Hepatocyte (in vitro differentiated cells): Measurements from ENCODE around the gene ENOX1. TPM values are rescaled to one million over a fixed set of nuclear protein-coding genes. Genes with fewer than 3 reads are reported as not detected.

Experiments
- DNase-seq: peaks from one replicate; pipeline ENCODE4 v3.0.0-alpha.2; 2016; ENCODE audit warnings: low spot score
- H2AFZ ChIP-seq: fragments of 200-600 bp; sonication (generic); 2 replicates; pipeline ENCODE4 v1.6.0; 2016; ENCODE audit warnings: antibody characterized with exemption, mild to moderate bottlenecking
- H3K27ac ChIP-seq: fragments of 200-600 bp; sonication (generic); 2 replicates; pipeline ENCODE4 v1.5.1; 2016; ENCODE audit warnings: mild to moderate bottlenecking
- H3K27me3 ChIP-seq: fragments of 200-600 bp; sonication (generic); 2 replicates; pipeline ENCODE4 v1.6.1; 2016
- H3K36me3 ChIP-seq: fragments of 200-600 bp; sonication (generic); replicated peaks from 2 replicates; pipeline ENCODE4 v1.5.1; 2016; ENCODE audit warnings: low read depth; ENCODE audit not compliant: insufficient read depth
- H3K4me1 ChIP-seq: fragments of 200-600 bp; sonication (generic); 2 replicates; pipeline ENCODE4 v1.5.1; 2016; ENCODE audit warnings: mild to moderate bottlenecking, moderate library complexity; ENCODE audit not compliant: insufficient read depth
- H3K4me2 ChIP-seq: fragments of 200-600 bp; sonication (generic); 2 replicates; pipeline ENCODE4 v1.6.0; 2016
- H3K4me3 ChIP-seq: fragments of 200-600 bp; sonication (generic); 2 replicates; pipeline ENCODE4 v1.5.1; 2016; ENCODE audit warnings: mild to moderate bottlenecking
- H3K79me2 ChIP-seq: fragments of 200-600 bp; sonication (generic); 2 replicates; pipeline ENCODE4 v1.6.0; 2017; ENCODE audit warnings: mild to moderate bottlenecking
- H3K9me2 ChIP-seq: fragments of 200-600 bp; sonication (generic); replicated peaks from 2 replicates; pipeline ENCODE4 v1.6.0; 2017; ENCODE audit warnings: mild to moderate bottlenecking; ENCODE audit not compliant: insufficient read depth
- H3K9me3 ChIP-seq: fragments of 200-600 bp; sonication (generic); 2 replicates; pipeline ENCODE4 v1.5.1; 2016; ENCODE audit warnings: low read depth, mild to moderate bottlenecking
- H4K20me1 ChIP-seq: fragments of 200-600 bp; sonication (generic); 2 replicates; pipeline ENCODE4 v1.6.0; 2016; ENCODE audit warnings: mild to moderate bottlenecking; ENCODE audit not compliant: insufficient read depth, poor library complexity, severe bottlenecking
- CTCF ChIP-seq: fragments of 200-600 bp; sonication (generic); IDR thresholded peaks from 2 replicates; pipeline ENCODE4 v1.5.1; 2016; ENCODE audit warnings: antibody characterized with exemption, mild to moderate bottlenecking; ENCODE audit not compliant: poor library complexity
- EZH2 ChIP-seq: fragments of 200-600 bp; sonication (generic); IDR thresholded peaks from 2 replicates; pipeline ENCODE4 v1.6.1; 2016; ENCODE audit warnings: antibody characterized with exemption, mild to moderate bottlenecking, borderline replicate concordance
- EZH2phosphoT487 ChIP-seq: fragments of 200-600 bp; sonication (generic); IDR thresholded peaks from one replicate; pipeline ENCODE4 v1.6.1; 2018; ENCODE audit warnings: antibody characterized with exemption, mild to moderate bottlenecking, low read depth, moderate library complexity; ENCODE audit not compliant: unreplicated experiment, severe bottlenecking
- WGBS: methylation state at CpG from one replicate; pipeline ENCODE4 v1.1.6; 2016; ENCODE audit warnings: low lambda C conversion rate; ENCODE audit errors: missing lambda C conversion rate; 5-methylcytosine and 5-hydroxymethylcytosine counted together
- polyA plus RNA-seq: library from polyadenylated mRNA; unstranded; fragments of >200 nt; fragmentation: Nextera tagmentation; extraction: Ambion mirVana; gene quantifications from 2 replicates; pipeline ENCODE4 v1.2.1, GENCODE V29; 2016
- total RNA-seq: library from RNA; depleted of rRNA; stranded (reverse); fragments of >200 nt; gene quantifications from 2 replicates; pipeline ENCODE4 v1.2.3, GENCODE V29; 2014

ENOX1 gene
- total and polyA plus RNA-seq, 2 experiments from 2014 or later, result 2.4 to 4.0 TPM

- no peaks in the 10 kb centered on the region for H3K79me2 ChIP-seq
- no peaks in the 10 kb centered on the region for H3K36me3 ChIP-seq
- WGBS, result 62% methylated on average over 2 of the region's 2 CpGs
- H4K20me1 ChIP-seq, result no peaks in the 10 kb centered on the region
- H3K4me2 ChIP-seq, result no peak overlapping the region
- H3K4me3 ChIP-seq, result no peak overlapping the region
- no peaks in the 10 kb centered on the region for H3K9me3 ChIP-seq
- TF ChIP-seq EZH2, result no peak
- TF ChIP-seq EZH2phosphoT487, result no peak
- TF ChIP-seq CTCF, result no peak
- H3K27ac ChIP-seq, result no peak overlapping the region
- DNase-seq, result no peak
- H3K9me2 ChIP-seq, result no peaks in the 10 kb centered on the region
- peaks cover 12% of the 10 kb centered on the region for H3K4me1 ChIP-seq
- no peak overlapping the region for H2AFZ ChIP-seq
- H3K27me3 ChIP-seq, result no peaks in the 10 kb centered on the region
Observed at GRCh38 chr13:43298816-43299215, 488.0 kb downstream of the ENOX1 start.

GRCh38 chr13:43297967-43298678, 488.6 kb downstream of the ENOX1 start:
- Histone ChIP-seq H3K9me2 (no peaks in the 10 kb centered on the region), H3K79me2 (no peaks in the 10 kb centered on the region), H3K4me1 (peaks cover 9% of the 10 kb centered on the region), H3K27me3 (no peaks in the 10 kb centered on the region), H2AFZ (no peak overlapping the region), H3K9me3 (no peaks in the 10 kb centered on the region), H3K4me2 (no peak overlapping the region), H3K36me3 (no peaks in the 10 kb centered on the region), H4K20me1 (no peaks in the 10 kb centered on the region), H3K27ac (no peak overlapping the region), H3K4me3 (no peak overlapping the region)
- DNase-seq, result no peak
- TF ChIP-seq EZH2phosphoT487 (no peak), CTCF (no peak), EZH2 (no peak)
- 75% methylated on average over 6 of the region's 6 CpGs for WGBS

- no peak overlapping the region for H3K27ac ChIP-seq
- H2AFZ ChIP-seq, result no peak overlapping the region
- DNase-seq, result no peak
- H3K79me2 ChIP-seq, result no peaks in the 10 kb centered on the region
- no peaks in the 10 kb centered on the region for H3K9me2 ChIP-seq
- H3K4me2 ChIP-seq, result no peak overlapping the region
- H3K36me3 ChIP-seq, result no peaks in the 10 kb centered on the region
- H3K4me3 ChIP-seq, result no peak overlapping the region
- TF ChIP-seq EZH2phosphoT487 (no peak), CTCF (no peak), EZH2 (no peak)
- H3K9me3 ChIP-seq, result no peaks in the 10 kb centered on the region
- H3K27me3 ChIP-seq, result no peaks in the 10 kb centered on the region
- H4K20me1 ChIP-seq, result no peaks in the 10 kb centered on the region
- 81% methylated on average over 5 of the region's 5 CpGs for WGBS
- peaks cover 4% of the 10 kb centered on the region for H3K4me1 ChIP-seq
Observed at GRCh38 chr13:43295825-43296564, 490.8 kb downstream of the ENOX1 start.
